GM10847 (cell line): ENCODE data around the gene YWHAH.

Source experiments
- POLR2A ChIP-seq: IDR thresholded peaks from 2 replicates; pipeline ENCODE4 v1.6.1; 2011; ENCODE audit not compliant: insufficient read length; ENCODE audit errors: extremely low read depth

Gene YWHAH

GRCh38 chr22:31943978-31944699 lies at the start of gene YWHAH:
TSS of gene YWHAH (plus strand) at chr22:31944535. CDS start at chr22:31944734, 199 bp downstream.
- TF ChIP-seq POLR2A = peak; percentile 97

- TF ChIP-seq POLR2A = no peak
Observed at GRCh38 chr22:31895411-31896123, 48.8 kb upstream of the YWHAH start.

- TF ChIP-seq POLR2A = no peak
Observed at GRCh38 chr22:31896472-31896871, 47.9 kb upstream of the YWHAH start.

- TF ChIP-seq POLR2A = no peak
Observed at GRCh38 chr22:31897842-31898805, 46.2 kb upstream of the YWHAH start.

GRCh38 chr22:31898926-31899325 lies 45.4 kb upstream of the YWHAH start:
- no peak for TF ChIP-seq POLR2A

GRCh38 chr22:31899669-31900068 lies 44.7 kb upstream of the YWHAH start:
- TF ChIP-seq POLR2A = no peak

- TF ChIP-seq POLR2A = no peak
Observed at GRCh38 chr22:31901388-31902137, 42.8 kb upstream of the YWHAH start.

GRCh38 chr22:31904651-31905050 lies 39.7 kb upstream of the YWHAH start:
- no peak for TF ChIP-seq POLR2A

GRCh38 chr22:31905356-31905755 lies 39.0 kb upstream of the YWHAH start:
- no peak for TF ChIP-seq POLR2A

GRCh38 chr22:31906086-31906485 lies 38.2 kb upstream of the YWHAH start:
- TF ChIP-seq POLR2A = no peak

- TF ChIP-seq POLR2A = no peak
Observed at GRCh38 chr22:31906569-31906968, 37.8 kb upstream of the YWHAH start.

- no peak for TF ChIP-seq POLR2A
Observed at GRCh38 chr22:31909977-31910376, 34.4 kb upstream of the YWHAH start.

GRCh38 chr22:31911565-31912406 lies 32.5 kb upstream of the YWHAH start:
- TF ChIP-seq POLR2A = no peak

- no peak for TF ChIP-seq POLR2A
Observed at GRCh38 chr22:31912407-31912743, 32.0 kb upstream of the YWHAH start.
